ENCODE results near the gene FXYD1.

FXYD1 gene

DNA sequence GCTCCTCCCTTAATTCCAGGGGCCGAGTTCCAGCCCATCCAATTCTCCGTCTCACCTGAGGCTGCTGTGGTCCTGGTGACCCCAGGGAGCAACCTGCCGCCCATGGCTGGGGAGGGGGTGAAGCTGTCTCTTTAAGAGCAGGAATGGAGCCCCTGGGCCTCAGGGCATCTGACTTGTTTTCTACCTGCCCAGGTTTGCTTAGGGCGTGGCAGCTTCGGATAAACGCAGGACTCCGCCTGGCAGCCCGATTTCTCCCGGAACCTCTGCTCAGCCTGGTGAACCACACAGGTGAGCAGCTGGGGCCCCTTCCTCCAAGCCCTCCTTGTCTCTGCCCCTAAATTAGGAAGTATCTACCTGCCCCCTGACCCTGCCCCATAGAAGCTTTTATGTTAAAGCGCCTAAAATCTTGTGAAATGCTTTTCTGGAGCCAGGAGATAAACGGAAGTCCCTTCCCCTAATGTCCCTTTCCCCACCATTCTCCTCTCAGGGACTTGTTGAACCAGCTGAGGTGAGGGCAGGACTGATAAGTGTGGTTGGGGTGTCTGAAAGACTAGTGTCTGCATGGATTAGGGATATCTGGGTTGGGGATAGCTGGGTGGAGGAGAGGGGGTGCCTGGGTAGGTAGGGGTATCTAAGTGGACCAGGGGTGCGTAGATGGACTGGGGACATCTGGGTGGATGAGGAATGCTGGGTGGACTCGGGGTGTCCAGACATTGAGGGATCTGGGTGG, 22.4 kb upstream of the FXYD1 start:
- TF ChIP-seq, protein P1, sequence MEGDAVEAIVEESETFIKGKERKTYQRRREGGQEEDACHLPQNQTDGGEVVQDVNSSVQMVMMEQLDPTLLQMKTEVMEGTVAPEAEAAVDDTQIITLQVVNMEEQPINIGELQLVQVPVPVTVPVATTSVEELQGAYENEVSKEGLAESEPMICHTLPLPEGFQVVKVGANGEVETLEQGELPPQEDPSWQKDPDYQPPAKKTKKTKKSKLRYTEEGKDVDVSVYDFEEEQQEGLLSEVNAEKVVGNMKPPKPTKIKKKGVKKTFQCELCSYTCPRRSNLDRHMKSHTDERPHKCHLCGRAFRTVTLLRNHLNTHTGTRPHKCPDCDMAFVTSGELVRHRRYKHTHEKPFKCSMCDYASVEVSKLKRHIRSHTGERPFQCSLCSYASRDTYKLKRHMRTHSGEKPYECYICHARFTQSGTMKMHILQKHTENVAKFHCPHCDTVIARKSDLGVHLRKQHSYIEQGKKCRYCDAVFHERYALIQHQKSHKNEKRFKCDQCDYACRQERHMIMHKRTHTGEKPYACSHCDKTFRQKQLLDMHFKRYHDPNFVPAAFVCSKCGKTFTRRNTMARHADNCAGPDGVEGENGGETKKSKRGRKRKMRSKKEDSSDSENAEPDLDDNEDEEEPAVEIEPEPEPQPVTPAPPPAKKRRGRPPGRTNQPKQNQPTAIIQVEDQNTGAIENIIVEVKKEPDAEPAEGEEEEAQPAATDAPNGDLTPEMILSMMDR (IDR thresholded peaks at IDR 0.05; ENCODE audit: insufficient read depth, missing control alignments): no peak
- DNase-seq (ENCODE audit: insufficient read length, low spot score) (no peak), FAIRE-seq (no peak)

- DNase-seq (ENCODE audit: insufficient read length, low spot score) (peak; percentile 83), FAIRE-seq (peak; percentile 92)
- TF ChIP-seq, protein P1 (IDR thresholded peaks at IDR 0.05; ENCODE audit: insufficient read depth, missing control alignments): no peak
These were observed 21.5 kb upstream of the FXYD1 start for GRCh38 chr19:35117116-35117515.

DNA sequence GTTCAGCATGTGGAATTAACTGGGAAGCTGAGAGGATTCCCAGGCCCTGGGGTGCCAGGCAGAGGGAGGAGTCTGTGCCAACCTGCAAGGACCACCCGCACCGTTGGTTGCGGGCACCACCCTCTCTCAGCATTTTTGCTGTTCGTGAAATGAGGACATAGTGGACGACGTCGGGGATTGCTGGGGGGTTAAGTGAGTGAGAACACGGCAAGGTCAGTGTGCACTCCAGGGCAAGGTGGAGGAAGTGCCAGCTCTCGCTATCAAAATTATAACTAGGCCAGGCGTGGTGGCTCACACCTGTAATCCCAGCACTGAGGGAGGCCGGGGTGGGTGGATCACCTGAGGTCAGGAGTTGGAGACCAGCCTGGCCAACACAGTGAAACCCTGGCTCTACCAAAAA, 20.8 kb upstream of the FXYD1 start:
- DNase-seq (ENCODE audit: insufficient read length, low spot score): no peak
- TF ChIP-seq, protein P1 (IDR thresholded peaks at IDR 0.05; ENCODE audit: insufficient read depth, missing control alignments): no peak
- FAIRE-seq: no peak

DNA sequence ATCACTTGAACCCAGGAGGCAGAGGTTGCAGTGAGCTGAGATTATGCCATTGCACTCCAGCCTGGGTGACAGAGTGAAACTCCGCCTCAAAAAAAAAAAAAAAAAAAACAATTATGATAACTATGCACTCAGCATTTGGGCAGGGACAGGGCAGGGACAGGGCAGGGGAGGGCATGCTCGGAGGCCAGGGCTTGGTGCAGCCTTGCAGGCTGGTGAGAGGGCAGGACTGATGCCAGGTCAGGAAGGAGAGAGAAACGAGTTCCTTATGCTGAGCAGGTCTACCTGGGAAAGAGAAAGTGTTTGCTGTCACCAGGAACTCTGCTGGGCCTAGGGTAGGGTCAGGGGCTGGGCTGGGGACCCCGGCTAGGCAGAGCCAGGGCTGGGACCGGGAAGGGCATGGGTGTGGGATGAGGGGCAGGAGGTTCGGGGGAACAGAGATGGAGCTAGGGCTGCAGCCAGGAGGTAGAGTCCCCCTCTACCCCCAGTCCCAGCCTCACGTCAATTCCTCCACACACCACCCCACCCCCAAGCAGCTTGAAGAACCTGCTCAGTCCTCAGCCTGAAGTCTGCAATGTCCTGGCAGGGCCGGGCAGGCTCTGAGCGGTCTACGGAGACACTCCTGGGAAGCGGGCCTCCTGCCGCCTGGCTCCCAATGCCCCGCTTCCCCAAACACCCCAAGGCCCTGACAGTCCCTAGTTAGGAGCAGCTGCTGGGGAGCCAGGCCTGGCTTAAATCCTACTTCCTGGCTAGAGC, 20.2 kb upstream of the FXYD1 start:
- no peak for FAIRE-seq
- TF ChIP-seq, protein P1 (IDR thresholded peaks at IDR 0.05; ENCODE audit: insufficient read depth, missing control alignments): no peak
- DNase-seq (ENCODE audit: insufficient read length, low spot score): no peak

DNA sequence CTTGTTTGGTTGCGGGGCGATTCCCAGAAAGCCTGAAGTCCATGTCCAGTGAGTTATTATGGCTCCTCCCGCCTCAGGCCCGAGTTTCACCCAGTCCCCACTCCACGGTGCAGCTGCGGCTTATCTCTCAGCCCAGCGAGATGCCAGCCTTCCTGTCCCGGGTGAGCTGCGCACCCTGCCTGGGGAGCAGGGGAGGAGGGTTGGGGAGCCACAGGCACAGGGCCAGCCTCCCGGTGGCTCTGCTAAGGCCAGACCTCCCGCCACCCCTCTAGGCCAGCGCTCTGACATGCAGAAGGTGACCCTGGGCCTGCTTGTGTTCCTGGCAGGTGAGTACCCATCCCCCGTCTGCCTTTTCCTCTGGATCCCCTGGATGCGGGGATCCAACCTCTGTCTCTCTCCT, 19.5 kb upstream of the FXYD1 start:
- DNase-seq (ENCODE audit: insufficient read length, low spot score): no peak
- TF ChIP-seq, protein P1 (IDR thresholded peaks at IDR 0.05; ENCODE audit: insufficient read depth, missing control alignments): no peak
- FAIRE-seq: no peak

DNA sequence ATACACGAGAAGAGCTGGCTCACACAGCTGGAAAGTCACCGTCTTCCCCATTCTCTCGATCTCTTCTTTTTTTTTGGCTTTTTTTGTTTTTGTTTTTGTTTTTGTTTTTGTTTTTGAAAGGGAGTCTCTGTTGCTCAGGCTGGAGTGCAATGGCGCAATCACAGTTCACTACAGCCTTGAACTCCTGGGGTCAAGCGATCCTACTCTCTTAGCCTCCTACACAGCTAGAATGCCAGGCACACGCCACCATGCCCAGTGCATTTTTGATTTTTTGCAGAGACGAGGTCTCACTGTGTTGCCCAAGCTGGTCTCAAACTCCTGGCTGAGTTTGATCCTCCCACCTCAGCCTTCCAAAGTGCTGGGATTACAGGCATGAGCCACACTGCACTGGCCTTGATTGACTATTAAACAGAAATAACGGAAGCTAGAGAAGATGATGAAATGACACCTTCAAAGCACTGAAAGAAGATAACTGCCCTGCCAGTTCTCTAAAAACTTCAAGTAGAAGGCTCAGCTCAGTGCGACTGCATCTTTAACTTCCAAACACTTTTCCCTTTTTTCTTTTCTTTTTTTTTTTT, 19.0 kb upstream of the FXYD1 start:
- TF ChIP-seq, protein P1 (IDR thresholded peaks at IDR 0.05; ENCODE audit: insufficient read depth, missing control alignments): no peak
- DNase-seq (ENCODE audit: insufficient read length, low spot score): no peak
- FAIRE-seq: no peak

Data from D721Med (cell line).